Measurements from ENCODE around the gene SMIM30. TPM values are rescaled to one million over a fixed set of nuclear protein-coding genes. Genes with fewer than 3 reads are reported as not detected.

The SMIM30 gene
- total and polyA plus RNA-seq, 4 donors = 35.8 to 135 (median 48.7) TPM

DNA sequence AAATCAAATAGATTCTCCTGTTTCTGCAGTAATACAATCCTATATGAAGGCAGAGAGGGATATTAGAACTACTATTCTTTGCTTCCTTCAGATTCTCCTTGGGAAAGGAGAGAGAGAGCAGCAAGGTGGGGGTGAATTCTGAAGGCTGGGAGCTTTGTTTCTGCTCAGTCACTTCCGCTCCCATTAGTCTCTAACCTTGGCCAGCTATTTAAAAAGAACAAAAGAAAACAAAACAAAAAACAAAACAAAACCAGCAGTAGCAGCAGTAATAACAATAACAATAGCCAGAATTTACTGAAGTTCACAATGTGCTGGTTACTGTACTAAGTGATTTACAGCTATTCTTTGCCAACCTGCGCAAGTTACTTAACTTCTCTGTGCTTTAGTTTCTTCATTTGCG, 41.7 kb downstream of the SMIM30 start:
- no peak overlapping the region for H3K27ac ChIP-seq (ENCODE audit: low read depth in 1 of 2, low read length in 1 of 2)
- no peaks in the 10 kb centered on the region for H3K9me3 ChIP-seq (ENCODE audit: control insufficient read depth in 4 of 4, insufficient read depth in 3 of 4, low read length in 3 of 4)
- no peaks in the 10 kb centered on the region for H3K27me3 ChIP-seq (ENCODE audit: control insufficient read depth in 3 of 3, insufficient read depth in 3 of 3, low read length in 2 of 3)
- DNase-seq = no peak
- no peak overlapping the region for H3K4me3 ChIP-seq
- ATAC-seq (ENCODE audit: insufficient read depth, low FRiP score) = no peak
- no peak overlapping the region for H3K9ac ChIP-seq (ENCODE audit: insufficient read depth in 1 of 2, low read length in 2 of 2)
- no peaks in the 10 kb centered on the region for H3K4me1 ChIP-seq (ENCODE audit: control insufficient read depth in 5 of 5, insufficient read depth in 5 of 5, low read length in 5 of 5)
- H3K36me3 ChIP-seq (ENCODE audit: control insufficient read depth in 4 of 4, insufficient read depth in 4 of 4, low read length in 4 of 4) = no peaks in the 10 kb centered on the region
- WGBS, 2 donors = 77 to 81% methylated on average over 3 of the region's 3 CpGs
- TF ChIP-seq, protein P1, sequence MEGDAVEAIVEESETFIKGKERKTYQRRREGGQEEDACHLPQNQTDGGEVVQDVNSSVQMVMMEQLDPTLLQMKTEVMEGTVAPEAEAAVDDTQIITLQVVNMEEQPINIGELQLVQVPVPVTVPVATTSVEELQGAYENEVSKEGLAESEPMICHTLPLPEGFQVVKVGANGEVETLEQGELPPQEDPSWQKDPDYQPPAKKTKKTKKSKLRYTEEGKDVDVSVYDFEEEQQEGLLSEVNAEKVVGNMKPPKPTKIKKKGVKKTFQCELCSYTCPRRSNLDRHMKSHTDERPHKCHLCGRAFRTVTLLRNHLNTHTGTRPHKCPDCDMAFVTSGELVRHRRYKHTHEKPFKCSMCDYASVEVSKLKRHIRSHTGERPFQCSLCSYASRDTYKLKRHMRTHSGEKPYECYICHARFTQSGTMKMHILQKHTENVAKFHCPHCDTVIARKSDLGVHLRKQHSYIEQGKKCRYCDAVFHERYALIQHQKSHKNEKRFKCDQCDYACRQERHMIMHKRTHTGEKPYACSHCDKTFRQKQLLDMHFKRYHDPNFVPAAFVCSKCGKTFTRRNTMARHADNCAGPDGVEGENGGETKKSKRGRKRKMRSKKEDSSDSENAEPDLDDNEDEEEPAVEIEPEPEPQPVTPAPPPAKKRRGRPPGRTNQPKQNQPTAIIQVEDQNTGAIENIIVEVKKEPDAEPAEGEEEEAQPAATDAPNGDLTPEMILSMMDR (IDR thresholded peaks at IDR 0.05; ENCODE audit: control extremely low read depth, extremely low read depth) = no peak

- no peak for DNase-seq
- H3K36me3 ChIP-seq (ENCODE audit: control insufficient read depth in 4 of 4, insufficient read depth in 4 of 4, low read length in 4 of 4) = no peaks in the 10 kb centered on the region
Observed at GRCh38 chr7:113071465-113071864, 46.9 kb downstream of the SMIM30 start.

More at GRCh38 chr7:113071465-113071864, 46.9 kb downstream of the SMIM30 start:
- H3K9me3 ChIP-seq (ENCODE audit: control insufficient read depth in 4 of 4, insufficient read depth in 3 of 4, low read length in 3 of 4) = no peaks in the 10 kb centered on the region
- no peaks in the 10 kb centered on the region for H3K4me1 ChIP-seq (ENCODE audit: control insufficient read depth in 5 of 5, insufficient read depth in 5 of 5, low read length in 5 of 5)
- no peak for ATAC-seq (ENCODE audit: insufficient read depth, low FRiP score)
- H3K27me3 ChIP-seq (ENCODE audit: control insufficient read depth in 3 of 3, insufficient read depth in 3 of 3, low read length in 2 of 3) = no peaks in the 10 kb centered on the region
- H3K27ac ChIP-seq (ENCODE audit: low read depth in 1 of 2, low read length in 1 of 2) = no peak overlapping the region
- WGBS, 2 donors = 6 to 18% methylated on average over 1 of the region's 1 CpG
- H3K4me3 ChIP-seq = no peak overlapping the region
- TF ChIP-seq, protein P1 (IDR thresholded peaks at IDR 0.05; ENCODE audit: control extremely low read depth, extremely low read depth) = no peak
- H3K9ac ChIP-seq (ENCODE audit: insufficient read depth in 1 of 2, low read length in 2 of 2) = no peak overlapping the region

Other genes with a start within 250 kb of the SMIM30 start
- gene GPR85, start 31.7 kb downstream of the SMIM30 start, total RNA-seq = 1 to 10 TPM; 1.8 to 2.1 TPM
- under 1 TPM; 0.57 to 0.93 TPM for gene GPR85, start 31.7 kb downstream of the SMIM30 start, polyA plus RNA-seq